GM12878 (cell line): ENCODE measurements around the gene CNTNAP2.
"Not testable (repeated sequence)": the region's sequence is repeated elsewhere in the genome, so short reads cannot be mapped to it uniquely, and the experiment has no call there.

Experiments
- CREB1 ChIP-seq: IDR thresholded peaks from 2 replicates; pipeline ENCODE4 v1.6.1; 2012; ENCODE audit warnings: low read depth, mild to moderate bottlenecking, inconsistent platforms
- CTCF ChIP-seq, 3 experiments: IDR thresholded peaks in 2 of 3; conservative IDR thresholded peaks in 1 of 3; 2 replicates each; pipeline ENCODE4 v1.5.1; 2011; ENCODE audit warnings: low read depth in 3 of 3, low read length in 3 of 3, mild to moderate bottlenecking in 3 of 3, control low read depth in 2 of 3, moderate library complexity in 2 of 3, inconsistent platforms in 1 of 3, mixed read lengths in 1 of 3; ENCODE audit not compliant: control insufficient read depth in 2 of 3, insufficient read depth in 1 of 3; ENCODE audit errors: extremely low read depth in 1 of 3
- EZH2 ChIP-seq: IDR thresholded peaks from 2 replicates; pipeline ENCODE4 v1.6.1; 2012; ENCODE audit warnings: low read depth, mild to moderate bottlenecking, control low read depth, inconsistent platforms, low read length, borderline replicate concordance; ENCODE audit not compliant: control insufficient read depth
- IRF3 ChIP-seq: fragments of 450-650 bp; IDR thresholded peaks from 2 replicates; pipeline ENCODE4 v1.6.1; 2014; ENCODE audit warnings: mild to moderate bottlenecking
- MAX ChIP-seq: IDR thresholded peaks from 2 replicates; pipeline ENCODE4 v1.6.1; 2012; ENCODE audit warnings: low read depth, low read length, improper control_type of control experiment
- NR2C2 ChIP-seq: IDR thresholded peaks from 2 replicates; pipeline ENCODE4 v1.6.1; 2011; ENCODE audit warnings: borderline replicate concordance, low read depth; ENCODE audit not compliant: control insufficient read depth, insufficient read length

- not testable (repeated sequence) for TF ChIP-seq MAX; NR2C2; CTCF (IDR thresholded peaks at IDR 0.05 in 2 of 3, conservative IDR thresholded peaks at IDR 0.05 in 1 of 3; ENCODE audit: control insufficient read depth in 2 of 3, extremely low read depth in 1 of 3, insufficient read depth in 1 of 3, low read depth in 3 of 3, low read length in 3 of 3); CREB1; EZH2; IRF3
Observed at GRCh38 chr7:148302436-148302835, 2185.8 kb downstream of the CNTNAP2 start.
